HUDEP-2 (cell line): ENCODE measurements around the gene CNN2.

ENCODE experiments used
- DNase-seq, 76 experiments: peaks; one replicate each; lab custom pipeline; 2025; ENCODE audit not compliant: unreplicated experiment in 76 of 76; lab: John Stamatoyannopoulos, UW

The CNN2 gene

GRCh38 chr19:1074544-1075283 is 48.3 kb downstream of the CNN2 start:
- peak in 73 of 76 experiments; percentile 62 to 99 (median 91) for DNase-seq

GRCh38 chr19:1076046-1076386 is 49.6 kb downstream of the CNN2 start:
- DNase-seq: no peak

GRCh38 chr19:1076951-1077350 is 50.5 kb downstream of the CNN2 start:
- no peak for DNase-seq

GRCh38 chr19:1079566-1080111 is 53.2 kb downstream of the CNN2 start:
- no peak for DNase-seq

GRCh38 chr19:1080360-1081161 is 54.2 kb downstream of the CNN2 start:
- DNase-seq: no peak

- no peak for DNase-seq
Observed at GRCh38 chr19:1081301-1082164, 55.1 kb downstream of the CNN2 start.

- peak in 72 of 76 experiments; percentile 56 to 99 (median 94) for DNase-seq
Observed at GRCh38 chr19:1082165-1082927, 55.9 kb downstream of the CNN2 start.

GRCh38 chr19:1082928-1083816 is 56.8 kb downstream of the CNN2 start:
- DNase-seq: no peak

- DNase-seq: no peak
Observed at GRCh38 chr19:1084024-1084868, 57.8 kb downstream of the CNN2 start.

GRCh38 chr19:1085053-1085658 is 58.7 kb downstream of the CNN2 start:
- DNase-seq: no peak

- DNase-seq: no peak
Observed at GRCh38 chr19:1085676-1086442, 59.5 kb downstream of the CNN2 start.

GRCh38 chr19:1086613-1087012 is 60.2 kb downstream of the CNN2 start:
- DNase-seq: no peak

- peak in 1 of 76 experiments; percentile 37 for DNase-seq
Observed at GRCh38 chr19:1087813-1088415, 61.5 kb downstream of the CNN2 start.

GRCh38 chr19:1088416-1089010 is 62.1 kb downstream of the CNN2 start:
- no peak for DNase-seq
